Right lobe of liver (tissue), 6 donors: ENCODE measurements around the gene CCDC102A. TPM values are rescaled to one million over a fixed set of nuclear protein-coding genes. Genes with fewer than 3 reads are reported as not detected.

ENCODE experiments used
- ATAC-seq, 4 donors: fragments of 200-7000 bp; cut with Tn5 transposase; one replicate each; pipeline ENCODE4 v1.9.1; 2020; ENCODE audit warnings: mild to moderate bottlenecking in 4 of 4, moderate library complexity in 4 of 4
- DNase-seq, 3 donors: peaks; one replicate each; pipeline ENCODE4 v3.0.0-alpha.2; 2020
- H3K27ac ChIP-seq, 3 donors: fragments of 200-600 bp; one replicate each; pipeline ENCODE4 v1.8.0; 2022
- H3K27me3 ChIP-seq, 2 donors: fragments of 200-600 bp; one replicate each; pipeline ENCODE4 v1.8.0; 2022
- H3K36me3 ChIP-seq, 4 donors: fragments of 200-600 bp; sonication (generic) in 1 of 4; one replicate each; pipeline versions ENCODE4 v1.5.1 to v1.8.0; 2017 to 2022; ENCODE audit warnings: control low read depth in 1 of 4
- H3K4me1 ChIP-seq, 4 donors: fragments of 200-600 bp; sonication (generic) in 1 of 4; one replicate each; pipeline versions ENCODE4 v1.5.1 to v1.8.0; 2017 to 2022; ENCODE audit warnings: control low read depth in 1 of 4
- H3K4me3 ChIP-seq, 3 donors: fragments of 200-600 bp; one replicate each; pipeline ENCODE4 v1.8.0; 2022
- H3K9me3 ChIP-seq, 4 donors: fragments of 200-600 bp; sonication (generic) in 1 of 4; one replicate each; pipeline versions ENCODE4 v1.5.1 to v1.8.0; 2017 to 2022; ENCODE audit warnings: control low read depth in 1 of 4
- POLR2A ChIP-seq: fragments of 450-650 bp; IDR thresholded peaks from one replicate; pipeline ENCODE4 v1.6.1; 2017; ENCODE audit warnings: antibody characterized with exemption, mild to moderate bottlenecking
- WGBS: methylation state at CpG from one replicate; pipeline ENCODE4 v1.1.6; 2018; ENCODE audit warnings: low coverage, low lambda C conversion rate; ENCODE audit not compliant: insufficient coverage; ENCODE audit errors: missing lambda C conversion rate; 5-methylcytosine and 5-hydroxymethylcytosine counted together
- intact Hi-C, 2 donors: fragments of 100-400 bp; cut with DNase I; formaldehyde crosslinking; loops; one replicate each; pipeline versions ENCODE4 v1.11.2 to v1.14.1; 2022
- total RNA-seq, 6 experiments: library from RNA; depleted of rRNA in 2 of 6; stranded (reverse); fragments of >200 nt in 2 of 6; fragmentation: NEBNext Ultra II Directional in 3 of 6; extraction: Animal tissue kit (Norgen Biotek cat#: 25700) in 3 of 6; gene quantifications; one replicate each; pipeline versions ENCODE4 v1.1.0 to v1.2.4, GENCODE V29; 2016 to 2023
- TF ChIP-seq, protein P1 (sequence below), 4 donors: fragments of 200-600 bp in 3 of 4; fragments of 450-650 bp in 1 of 4; IDR thresholded peaks; one replicate each; pipeline versions ENCODE4 v1.5.1 to v1.8.0; 2016 to 2022; ENCODE audit warnings: antibody characterized with exemption in 4 of 4, mild to moderate bottlenecking in 2 of 4
- donor health status: DM: no; HTN: yes; CAD: no.
- donor health status: DM: no; HTN: no; CAD: no.
- donor health status: DM: no; HTN: no; CAD: no.
- donor health status: DM: no; HTN: yes; CAD: no.
- donor health status: DM: no; HTN: yes; CAD: no.

Gene CCDC102A
- total RNA-seq, 6 experiments from 2014 or later, result 0.97 to 1.9 (median 1.2) TPM

DNA sequence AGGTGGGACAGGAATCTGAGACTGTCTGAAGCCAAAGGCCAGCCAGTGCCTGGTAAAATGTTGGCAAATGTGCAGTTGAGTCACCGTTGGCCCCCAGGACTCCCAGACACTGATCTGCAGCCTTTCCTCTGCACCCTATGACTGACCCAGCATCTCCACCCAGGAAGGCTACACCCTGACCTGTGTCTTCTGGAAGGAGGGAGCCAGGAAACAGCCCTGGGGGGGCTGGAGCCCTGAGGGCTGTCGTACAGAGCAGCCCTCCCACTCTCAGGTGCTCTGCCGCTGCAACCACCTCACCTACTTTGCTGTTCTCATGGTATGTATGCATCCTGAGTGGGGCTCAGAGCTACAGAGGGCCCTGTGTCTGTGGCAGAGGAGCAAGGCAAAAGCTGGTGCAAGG, 30.1 kb upstream of the CCDC102A start:
- Histone ChIP-seq H3K27me3 (no peaks in the 10 kb centered on the region), H3K36me3 (no peaks in the 10 kb centered on the region), H3K4me3 (no peak overlapping the region), H3K9me3 (no peaks in the 10 kb centered on the region), H3K4me1 (no peaks in the 10 kb centered on the region), H3K27ac (no peak overlapping the region)
- intact Hi-C loops, result no loop called here
- DNase-seq, result no peak
- no peak for TF ChIP-seq POLR2A
- TF ChIP-seq, protein P1, sequence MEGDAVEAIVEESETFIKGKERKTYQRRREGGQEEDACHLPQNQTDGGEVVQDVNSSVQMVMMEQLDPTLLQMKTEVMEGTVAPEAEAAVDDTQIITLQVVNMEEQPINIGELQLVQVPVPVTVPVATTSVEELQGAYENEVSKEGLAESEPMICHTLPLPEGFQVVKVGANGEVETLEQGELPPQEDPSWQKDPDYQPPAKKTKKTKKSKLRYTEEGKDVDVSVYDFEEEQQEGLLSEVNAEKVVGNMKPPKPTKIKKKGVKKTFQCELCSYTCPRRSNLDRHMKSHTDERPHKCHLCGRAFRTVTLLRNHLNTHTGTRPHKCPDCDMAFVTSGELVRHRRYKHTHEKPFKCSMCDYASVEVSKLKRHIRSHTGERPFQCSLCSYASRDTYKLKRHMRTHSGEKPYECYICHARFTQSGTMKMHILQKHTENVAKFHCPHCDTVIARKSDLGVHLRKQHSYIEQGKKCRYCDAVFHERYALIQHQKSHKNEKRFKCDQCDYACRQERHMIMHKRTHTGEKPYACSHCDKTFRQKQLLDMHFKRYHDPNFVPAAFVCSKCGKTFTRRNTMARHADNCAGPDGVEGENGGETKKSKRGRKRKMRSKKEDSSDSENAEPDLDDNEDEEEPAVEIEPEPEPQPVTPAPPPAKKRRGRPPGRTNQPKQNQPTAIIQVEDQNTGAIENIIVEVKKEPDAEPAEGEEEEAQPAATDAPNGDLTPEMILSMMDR (IDR thresholded peaks at IDR 0.05), result no peak
- no peak for ATAC-seq
- WGBS, result 60% methylated on average over 1 of the region's 3 CpGs

DNA sequence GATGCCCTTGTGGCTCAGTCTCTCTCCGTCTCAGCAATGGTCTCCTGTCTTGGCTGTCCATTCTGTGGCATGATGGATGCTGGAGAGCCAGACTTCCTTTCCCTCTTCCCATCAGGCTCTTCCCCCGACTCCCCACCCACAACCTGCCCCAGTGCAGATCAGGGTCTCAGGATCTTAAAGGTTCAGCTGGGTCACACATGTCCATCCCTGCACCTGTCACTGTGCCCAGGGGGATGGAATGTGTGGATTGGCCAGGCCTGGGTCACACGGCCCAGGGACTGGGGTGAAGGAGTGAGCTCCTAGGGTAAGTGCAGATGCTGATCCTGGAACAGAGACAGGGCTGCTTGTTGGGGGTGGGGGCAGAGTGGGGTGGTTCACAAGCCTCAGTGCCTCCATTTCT, 29.1 kb upstream of the CCDC102A start:
- TF ChIP-seq, protein P1 (IDR thresholded peaks at IDR 0.05), result no peak
- TF ChIP-seq POLR2A, result no peak
- no peak overlapping the region for H3K4me3 ChIP-seq
- DNase-seq (no peak), ATAC-seq (peak in 1 of 4 donors; percentile 21)
- intact Hi-C loops, result no loop called here
- no peaks in the 10 kb centered on the region for H3K36me3 ChIP-seq
- whole genome bisulfite sequencing, result 78% methylated on average over 1 of the region's 3 CpGs
- no peaks in the 10 kb centered on the region for H3K27me3 ChIP-seq
- H3K9me3 ChIP-seq, result no peaks in the 10 kb centered on the region
- H3K4me1 ChIP-seq, result no peaks in the 10 kb centered on the region
- H3K27ac ChIP-seq, result no peak overlapping the region

DNA sequence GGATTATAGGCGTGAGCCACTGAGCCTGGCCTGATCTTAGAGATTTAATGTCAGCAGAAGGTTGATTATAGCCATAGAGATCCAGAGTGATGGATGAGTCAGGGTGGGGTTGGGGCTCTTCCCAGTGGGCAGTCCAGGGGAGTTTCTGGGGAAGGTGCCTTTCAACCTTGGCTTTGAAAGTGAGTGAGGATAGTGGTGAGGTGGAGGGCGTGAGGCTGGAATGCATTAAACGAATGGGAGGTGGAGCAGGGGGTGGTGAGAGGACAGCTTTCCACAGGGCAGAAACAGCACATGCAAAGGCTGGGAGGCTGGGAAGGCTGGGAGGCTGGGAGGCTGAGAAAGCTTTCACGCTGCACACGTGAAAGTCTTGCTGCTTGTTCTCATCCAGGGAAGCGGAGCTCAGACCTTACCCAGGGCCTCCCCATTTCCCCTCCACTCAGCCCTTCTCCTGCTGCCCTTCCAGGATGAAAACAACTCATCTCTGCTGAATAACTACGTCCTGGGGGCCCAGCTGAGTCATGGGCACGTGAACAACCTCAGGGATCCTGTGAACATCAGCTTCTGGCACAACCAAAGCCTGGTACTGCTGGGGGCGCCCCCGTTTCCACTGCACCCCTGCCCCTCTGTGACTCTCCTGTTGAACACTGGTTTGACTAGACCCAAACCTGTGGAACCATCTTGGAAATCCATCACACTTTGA, 28.4 kb upstream of the CCDC102A start:
- ATAC-seq (no peak), DNase-seq (no peak)
- 50% methylated on average over 4 of the region's 10 CpGs for WGBS
- no peak overlapping the region for H3K27ac ChIP-seq
- no peaks in the 10 kb centered on the region for H3K9me3 ChIP-seq
- no peaks in the 10 kb centered on the region for H3K4me1 ChIP-seq
- intact Hi-C loops, result no loop called here
- H3K4me3 ChIP-seq, result no peak overlapping the region
- TF ChIP-seq, protein P1 (IDR thresholded peaks at IDR 0.05), result no peak
- TF ChIP-seq POLR2A, result no peak
- H3K36me3 ChIP-seq, result no peaks in the 10 kb centered on the region
- no peaks in the 10 kb centered on the region for H3K27me3 ChIP-seq

DNA sequence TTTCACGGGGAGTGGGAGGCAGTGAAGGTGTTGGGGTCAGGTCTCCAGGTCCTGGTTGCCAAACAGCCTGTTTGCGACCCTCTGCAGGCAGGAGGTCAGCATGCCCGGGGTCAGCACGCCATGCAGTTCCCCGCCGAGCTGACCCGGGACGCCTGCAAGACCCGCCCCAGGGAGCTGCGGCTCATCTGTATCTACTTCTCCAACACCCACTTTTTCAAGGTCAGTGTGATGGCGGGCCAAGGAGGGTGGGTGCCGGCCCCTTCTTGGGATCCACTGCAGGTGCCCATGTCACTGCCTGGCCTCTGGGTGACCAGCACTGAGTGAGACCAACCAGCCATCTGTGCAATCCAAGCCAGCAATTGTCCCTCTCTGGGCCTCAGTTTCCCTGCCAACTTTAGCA, 27.4 kb upstream of the CCDC102A start:
- ATAC-seq (no peak), DNase-seq (no peak)
- no peaks in the 10 kb centered on the region for H3K4me1 ChIP-seq
- H3K4me3 ChIP-seq, result no peak overlapping the region
- intact Hi-C loops, result no loop called here
- no peak for TF ChIP-seq POLR2A
- TF ChIP-seq, protein P1 (IDR thresholded peaks at IDR 0.05), result no peak
- H3K27ac ChIP-seq, result no peak overlapping the region
- H3K36me3 ChIP-seq, result no peaks in the 10 kb centered on the region
- no CpG with 5 or more reads among the region's 12 CpGs for WGBS
- no peaks in the 10 kb centered on the region for H3K9me3 ChIP-seq
- no peaks in the 10 kb centered on the region for H3K27me3 ChIP-seq

DNA sequence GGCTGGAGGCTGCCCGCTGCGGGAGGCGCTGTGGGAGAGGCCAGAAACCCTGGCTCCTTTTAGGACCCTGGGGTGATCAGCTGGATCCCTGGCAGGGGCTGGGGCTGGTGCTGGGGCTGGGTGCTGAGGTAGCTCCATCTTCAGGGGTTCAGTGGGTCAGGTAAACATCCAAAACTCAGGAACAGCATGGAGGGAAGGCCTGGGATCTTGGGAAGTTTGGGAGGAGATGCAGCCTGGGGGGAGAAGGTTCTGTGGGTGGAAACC, 27.0 kb upstream of the CCDC102A start:
- DNase-seq (no peak), ATAC-seq (no peak)
- intact Hi-C loops, result no loop called here
- WGBS, result 80% methylated on average over 3 of the region's 3 CpGs
- Histone ChIP-seq H3K4me1 (no peaks in the 10 kb centered on the region), H3K27me3 (no peaks in the 10 kb centered on the region), H3K27ac (no peak overlapping the region), H3K36me3 (no peaks in the 10 kb centered on the region), H3K9me3 (no peaks in the 10 kb centered on the region), H3K4me3 (no peak overlapping the region)
- TF ChIP-seq, protein P1 (IDR thresholded peaks at IDR 0.05), result no peak
